ENCODE data around the gene P2RY1.

Gene P2RY1, protein sequence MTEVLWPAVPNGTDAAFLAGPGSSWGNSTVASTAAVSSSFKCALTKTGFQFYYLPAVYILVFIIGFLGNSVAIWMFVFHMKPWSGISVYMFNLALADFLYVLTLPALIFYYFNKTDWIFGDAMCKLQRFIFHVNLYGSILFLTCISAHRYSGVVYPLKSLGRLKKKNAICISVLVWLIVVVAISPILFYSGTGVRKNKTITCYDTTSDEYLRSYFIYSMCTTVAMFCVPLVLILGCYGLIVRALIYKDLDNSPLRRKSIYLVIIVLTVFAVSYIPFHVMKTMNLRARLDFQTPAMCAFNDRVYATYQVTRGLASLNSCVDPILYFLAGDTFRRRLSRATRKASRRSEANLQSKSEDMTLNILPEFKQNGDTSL

DNA sequence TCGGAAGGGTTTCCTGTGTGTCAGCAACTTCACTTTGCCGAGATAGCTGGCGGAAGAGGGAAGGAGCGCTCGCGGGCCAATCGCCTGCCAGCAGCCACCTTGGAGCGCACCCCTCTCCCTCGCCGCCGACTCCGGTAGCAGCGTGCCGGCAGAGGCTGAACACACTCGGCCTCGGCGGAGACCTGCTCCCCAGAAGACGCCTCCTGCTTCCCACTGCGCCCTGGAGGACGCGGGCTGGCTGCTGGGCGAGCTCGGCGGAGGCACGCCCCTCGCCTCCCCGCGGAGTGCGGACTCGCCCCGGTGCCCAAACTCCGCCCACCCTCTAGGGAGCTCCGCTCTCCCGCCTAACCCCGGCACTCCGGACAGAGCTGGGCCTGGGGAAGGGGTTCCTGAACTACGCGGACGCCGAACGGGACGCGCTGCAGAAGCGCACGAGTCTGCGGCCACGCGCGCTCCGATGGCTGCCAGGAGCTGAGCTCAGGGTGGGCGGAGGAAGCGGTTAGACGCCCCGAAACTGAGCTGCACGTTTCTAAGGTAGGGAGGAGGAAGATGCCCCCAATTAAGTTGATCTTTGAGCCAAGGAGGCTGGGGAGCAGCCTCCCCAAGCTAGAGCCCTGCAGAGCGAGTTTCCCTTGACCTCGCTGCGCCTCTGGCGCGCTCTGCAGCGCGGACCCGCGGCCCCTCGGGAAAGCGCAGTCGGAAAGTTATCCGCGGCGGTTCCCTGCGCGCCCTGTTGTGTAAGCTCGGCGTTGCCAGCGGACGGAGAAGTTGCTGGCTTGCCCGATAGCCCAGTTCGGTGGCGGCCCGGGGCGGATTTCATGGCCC is at the start of gene P2RY1:
P2RY1 (plus strand) TSS at position 356 of the 825 bp plus-strand sequence. CDS start 652 bp downstream, outside the sequence.
- DNase-seq (ENCODE audit: low read depth in 2 of 2, low spot score in 1 of 2): no peak

DNA sequence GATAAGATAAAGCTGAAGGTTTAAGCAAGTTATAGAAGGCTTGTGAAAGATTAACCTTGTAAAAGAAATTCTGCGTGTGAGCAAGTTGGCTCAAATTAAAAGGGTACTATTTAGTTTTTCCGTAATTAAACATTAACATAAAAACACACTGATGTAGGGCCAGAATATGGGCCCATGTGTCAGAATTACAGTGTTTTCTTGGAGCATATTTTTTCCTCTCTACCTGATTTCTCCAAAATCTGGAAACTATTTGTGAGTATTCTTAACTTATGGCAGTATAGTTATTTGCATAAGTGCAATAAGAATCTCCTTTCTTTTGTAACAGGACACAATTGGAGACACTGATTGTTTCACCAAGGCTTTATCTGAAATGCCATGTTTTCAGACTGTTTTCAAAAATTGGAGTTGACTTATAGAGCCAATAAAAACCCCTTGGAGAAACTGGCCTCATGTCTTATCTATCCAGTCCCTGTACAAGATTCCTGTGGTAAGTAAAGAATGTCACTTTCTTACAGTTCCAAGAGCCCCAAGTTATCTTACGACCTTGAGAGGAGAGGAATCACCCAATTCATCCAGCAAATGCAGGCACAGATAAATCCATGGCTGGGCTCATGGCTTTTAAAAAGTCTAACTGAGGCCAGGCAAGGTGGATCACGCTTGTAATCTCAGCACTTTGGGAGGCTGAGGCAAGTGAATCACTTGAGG is 47.8 kb upstream of the P2RY1 start:
- DNase-seq (ENCODE audit: low read depth in 2 of 2, low spot score in 1 of 2): no peak

DNA sequence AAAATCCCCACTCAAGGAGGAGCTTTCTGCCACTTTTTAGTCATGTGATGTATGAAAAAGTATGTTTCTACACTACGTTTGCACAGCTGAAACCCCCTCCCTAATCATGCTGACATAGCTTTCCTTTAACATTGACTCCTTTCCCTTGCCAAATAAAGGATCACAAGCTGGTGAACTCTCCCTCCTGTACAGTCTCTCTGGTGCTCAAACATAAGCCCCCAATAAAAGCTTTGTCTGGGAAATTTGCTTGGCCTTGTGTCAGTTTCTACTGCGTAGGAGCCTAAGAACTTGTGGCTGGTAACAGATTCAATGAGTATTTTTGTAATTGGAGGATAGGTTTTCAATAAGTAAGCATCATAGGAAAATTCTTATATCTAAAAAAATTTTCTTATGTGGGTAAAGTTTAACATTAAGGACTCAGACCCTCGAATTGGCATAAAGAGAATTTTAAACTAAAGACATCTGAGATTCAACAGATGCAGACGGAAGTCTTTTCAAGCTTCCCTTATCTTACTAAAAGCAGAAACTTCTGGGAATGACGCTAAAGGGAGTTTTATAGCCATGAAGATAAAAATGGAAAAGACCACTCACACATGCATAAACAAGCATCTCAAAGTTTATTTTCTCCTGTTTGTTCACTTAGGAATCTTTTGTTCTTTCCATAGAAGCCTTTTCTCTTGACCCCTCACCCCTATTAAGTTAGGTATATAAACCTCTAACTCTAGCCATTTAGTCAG is 44.1 kb upstream of the P2RY1 start:
- no peak for DNase-seq (ENCODE audit: low read depth in 2 of 2, low spot score in 1 of 2)

DNA sequence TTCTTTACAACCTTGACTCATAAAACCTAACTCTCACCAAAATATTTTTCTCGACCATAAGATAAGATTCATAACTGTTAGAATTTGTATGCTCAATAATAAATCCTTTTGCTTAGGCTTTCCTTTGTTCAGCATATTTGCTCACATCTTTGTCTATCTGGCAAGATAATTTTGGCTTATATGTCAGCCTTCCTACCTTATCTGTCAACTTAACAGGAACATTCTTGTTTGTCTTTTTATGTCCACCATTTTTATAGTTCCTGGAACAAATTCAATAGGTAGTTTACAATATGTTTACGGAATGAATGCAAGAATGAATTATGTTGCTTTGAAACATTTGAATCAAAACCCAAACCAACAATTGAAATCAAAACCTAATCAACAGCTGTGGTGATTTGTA is 41.0 kb upstream of the P2RY1 start:
- DNase-seq (ENCODE audit: low read depth in 2 of 2, low spot score in 1 of 2): no peak

DNA sequence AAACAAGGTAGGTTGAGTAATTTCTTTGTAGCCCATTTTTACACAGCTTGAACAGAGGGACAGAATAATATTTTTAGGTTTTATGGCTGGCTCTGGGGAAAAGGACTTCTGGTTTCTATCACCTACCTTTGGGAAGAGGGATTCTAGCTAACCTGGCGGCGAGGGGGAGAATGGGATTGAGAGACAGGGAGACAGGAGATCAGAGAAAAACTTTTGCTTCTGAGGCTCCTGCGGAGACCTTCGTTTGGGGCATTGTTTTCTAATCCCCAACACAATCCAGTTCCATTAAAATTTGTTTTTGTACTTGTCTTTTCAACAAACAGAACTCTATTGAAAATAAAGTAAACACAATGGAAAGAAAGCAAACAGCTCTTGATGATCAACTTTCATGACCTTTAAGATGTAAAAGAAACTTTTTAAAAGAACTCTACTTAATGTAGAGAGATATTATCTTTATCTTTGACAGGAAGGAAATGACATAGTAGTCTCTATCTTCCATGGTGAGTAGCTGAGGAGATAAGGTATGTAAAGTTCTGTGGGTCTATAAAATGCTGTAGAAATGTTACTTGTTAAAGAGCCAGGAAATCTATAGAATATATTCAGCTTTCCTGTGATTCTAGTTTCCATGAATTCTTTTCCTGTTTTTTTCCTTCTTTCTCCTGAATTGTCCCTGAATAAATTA is 37.0 kb upstream of the P2RY1 start:
- DNase-seq (ENCODE audit: low read depth in 2 of 2, low spot score in 1 of 2): no peak

DNA sequence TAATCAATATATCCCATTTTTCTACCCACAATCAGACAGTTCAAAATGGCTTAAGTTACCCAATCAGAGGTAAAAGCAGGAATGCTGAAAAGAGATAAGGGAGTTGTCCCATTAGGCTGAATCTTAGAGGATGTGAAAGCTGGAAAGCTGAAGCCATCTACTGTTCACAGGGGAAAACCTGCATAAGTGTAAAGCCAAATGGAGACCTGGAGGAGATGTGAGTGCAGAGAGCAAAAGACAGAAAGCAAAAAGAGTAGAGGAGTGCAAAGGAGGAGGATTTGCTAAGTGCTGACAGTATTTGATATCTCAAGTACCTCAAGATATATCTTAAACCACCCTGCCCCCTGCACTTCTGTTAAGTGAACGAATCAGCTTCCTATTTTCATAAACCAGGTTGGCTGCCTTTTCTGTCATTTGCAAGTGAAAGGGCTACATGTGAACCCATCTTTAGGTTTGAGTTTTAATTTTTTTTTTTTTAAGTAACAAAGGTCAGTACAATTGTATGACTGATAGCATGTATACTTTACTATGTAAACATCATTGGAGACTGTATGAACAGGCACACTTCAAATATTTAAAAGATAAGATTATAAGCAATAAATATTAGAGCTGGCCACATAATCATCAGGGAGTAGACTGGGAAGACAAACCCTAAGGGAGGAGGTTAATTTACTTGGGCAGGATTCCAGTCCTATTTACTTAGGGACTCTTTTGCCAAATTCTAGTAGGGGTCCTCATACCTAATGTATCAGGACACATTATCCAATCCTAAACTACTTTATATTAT is 22.8 kb upstream of the P2RY1 start:
- DNase-seq (ENCODE audit: low read depth in 2 of 2, low spot score in 1 of 2): no peak

DNA sequence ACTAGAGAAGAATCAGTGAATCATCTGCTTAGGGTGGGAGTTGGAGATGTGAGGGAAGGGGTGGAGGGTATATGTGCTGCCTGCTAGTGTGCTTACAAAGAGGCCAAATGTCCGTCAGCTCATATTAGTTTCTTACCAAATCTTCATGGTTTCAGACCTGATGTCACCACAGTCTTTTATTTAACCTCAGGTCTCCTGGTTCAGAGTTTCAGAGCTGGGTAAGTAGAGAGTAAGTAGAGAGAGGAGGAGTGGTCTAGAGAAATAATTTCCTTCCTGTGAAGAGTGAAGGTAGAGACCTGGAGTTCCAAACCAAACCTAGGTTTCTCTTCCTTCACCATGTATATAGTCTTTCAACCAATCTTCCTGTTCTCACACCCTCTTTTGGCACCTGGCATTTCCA is 17.5 kb upstream of the P2RY1 start:
- no peak for DNase-seq (ENCODE audit: low read depth in 2 of 2, low spot score in 1 of 2)

DNA sequence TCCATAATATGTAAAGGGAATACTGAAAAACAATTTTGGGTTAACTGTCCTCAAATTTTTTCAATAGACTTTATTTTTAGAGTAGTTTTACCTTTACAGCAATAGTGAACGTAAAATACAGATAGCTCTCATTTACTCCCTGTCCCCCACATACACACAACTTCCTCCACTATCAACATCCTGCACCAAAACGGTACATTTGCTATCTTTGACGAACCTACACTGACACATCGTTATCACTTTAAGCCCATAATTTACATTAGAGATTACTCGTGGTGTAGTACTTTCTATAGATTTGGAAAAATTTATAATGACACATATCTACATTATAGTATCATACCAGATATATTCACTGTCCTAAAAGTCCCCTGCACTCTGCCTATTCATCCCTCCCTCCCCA is 16.9 kb upstream of the P2RY1 start:
- DNase-seq (ENCODE audit: low read depth in 2 of 2, low spot score in 1 of 2): no peak

DNA sequence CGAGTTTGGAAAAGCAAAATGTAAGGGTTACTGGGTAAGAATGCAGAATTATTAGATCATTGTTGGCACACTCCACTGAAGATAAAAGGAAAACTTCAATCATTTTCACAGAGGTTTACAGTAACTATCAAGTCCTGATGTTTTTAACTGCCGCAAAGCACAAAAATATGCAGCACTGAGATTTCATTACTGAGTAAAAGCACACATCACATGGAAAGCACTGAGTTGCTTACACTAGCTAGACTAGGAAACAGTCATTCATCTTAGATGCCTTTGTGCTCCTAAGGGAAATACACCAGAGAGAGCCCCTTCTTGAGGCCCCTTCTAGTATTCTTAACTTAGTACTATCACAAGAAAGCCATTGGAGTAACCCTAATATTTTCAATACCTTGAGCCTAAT is 11.8 kb upstream of the P2RY1 start:
- no peak for DNase-seq (ENCODE audit: low read depth in 2 of 2, low spot score in 1 of 2)

DNA sequence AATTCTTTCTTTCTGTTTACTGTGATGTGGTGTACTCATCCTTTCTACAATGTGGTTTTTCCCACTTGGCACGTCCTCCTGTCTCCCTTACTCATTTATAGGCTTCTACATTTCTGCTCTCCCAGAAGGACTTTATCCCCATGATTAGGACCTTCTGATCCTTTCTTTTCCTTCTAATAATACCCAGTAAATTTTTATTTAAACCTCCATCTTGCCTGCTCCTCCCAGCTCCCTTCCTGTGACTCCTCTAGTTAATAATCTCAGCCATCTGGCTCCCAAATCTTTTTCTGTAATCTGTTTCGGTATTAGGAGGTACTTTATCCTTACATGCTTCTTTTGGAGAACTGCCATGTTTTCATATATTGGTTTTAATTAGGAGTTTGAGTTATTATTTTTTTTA is 11.2 kb upstream of the P2RY1 start:
- no peak for DNase-seq (ENCODE audit: low read depth in 2 of 2, low spot score in 1 of 2)

DNA sequence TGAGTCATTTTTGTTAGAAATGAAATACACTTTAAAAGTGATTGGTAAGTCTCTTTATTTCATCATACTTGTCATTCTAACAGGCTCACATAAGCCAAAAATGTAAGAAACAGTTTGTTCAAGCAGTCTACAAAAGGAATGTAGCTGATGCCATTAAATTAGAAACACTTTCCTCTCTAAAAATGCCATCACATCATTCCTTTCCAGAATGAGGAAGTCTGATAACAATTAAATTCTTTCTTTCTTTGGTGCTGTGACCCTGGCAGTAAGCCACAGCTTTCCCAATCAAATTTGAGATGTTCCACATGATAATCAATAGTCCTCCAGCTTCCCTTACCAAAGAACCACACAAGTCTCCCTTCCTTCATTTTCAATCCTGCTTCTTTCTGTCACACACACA is 9.4 kb upstream of the P2RY1 start:
- no peak for DNase-seq (ENCODE audit: low read depth in 2 of 2, low spot score in 1 of 2)

DNA sequence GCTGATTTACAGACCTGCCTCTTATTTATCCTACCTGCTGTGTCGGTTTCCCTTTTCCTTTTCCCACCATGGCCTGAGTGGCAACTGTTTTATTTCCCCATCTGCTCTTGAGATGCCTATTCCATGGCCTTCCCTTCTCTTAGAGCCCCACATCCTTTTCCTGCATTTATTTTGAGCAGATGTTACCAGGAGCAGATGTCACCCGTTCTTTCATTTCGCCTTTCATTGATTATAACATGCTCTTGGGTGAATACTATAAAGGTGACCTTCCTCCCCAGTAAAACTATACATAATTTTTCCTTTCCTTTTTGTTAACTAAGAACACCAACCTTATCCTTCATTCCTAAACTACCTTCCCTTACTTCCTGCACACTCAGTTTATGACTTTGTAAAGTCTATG is 8.5 kb upstream of the P2RY1 start:
- no peak for DNase-seq (ENCODE audit: low read depth in 2 of 2, low spot score in 1 of 2)

DNA sequence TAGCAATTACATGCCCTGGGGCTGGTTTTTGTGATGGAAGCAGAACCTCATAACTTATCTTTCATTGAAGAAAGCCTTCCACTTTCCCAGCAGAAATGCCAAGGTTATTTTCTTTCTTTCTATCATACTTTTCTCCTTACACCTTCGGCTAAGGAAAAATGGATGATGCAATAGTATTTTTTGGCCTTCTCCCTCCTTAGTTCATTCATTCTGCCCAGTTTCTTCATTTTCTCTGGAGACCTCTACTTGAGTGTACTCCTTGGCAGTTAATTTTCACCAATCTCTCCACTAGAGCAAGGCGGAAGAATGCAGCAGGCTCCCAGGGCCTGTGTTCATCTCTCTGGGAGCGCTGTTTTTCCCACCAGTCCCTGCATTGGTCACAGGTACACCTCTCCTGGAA is 7.6 kb upstream of the P2RY1 start:
- DNase-seq (ENCODE audit: low read depth in 2 of 2, low spot score in 1 of 2): no peak

DNA sequence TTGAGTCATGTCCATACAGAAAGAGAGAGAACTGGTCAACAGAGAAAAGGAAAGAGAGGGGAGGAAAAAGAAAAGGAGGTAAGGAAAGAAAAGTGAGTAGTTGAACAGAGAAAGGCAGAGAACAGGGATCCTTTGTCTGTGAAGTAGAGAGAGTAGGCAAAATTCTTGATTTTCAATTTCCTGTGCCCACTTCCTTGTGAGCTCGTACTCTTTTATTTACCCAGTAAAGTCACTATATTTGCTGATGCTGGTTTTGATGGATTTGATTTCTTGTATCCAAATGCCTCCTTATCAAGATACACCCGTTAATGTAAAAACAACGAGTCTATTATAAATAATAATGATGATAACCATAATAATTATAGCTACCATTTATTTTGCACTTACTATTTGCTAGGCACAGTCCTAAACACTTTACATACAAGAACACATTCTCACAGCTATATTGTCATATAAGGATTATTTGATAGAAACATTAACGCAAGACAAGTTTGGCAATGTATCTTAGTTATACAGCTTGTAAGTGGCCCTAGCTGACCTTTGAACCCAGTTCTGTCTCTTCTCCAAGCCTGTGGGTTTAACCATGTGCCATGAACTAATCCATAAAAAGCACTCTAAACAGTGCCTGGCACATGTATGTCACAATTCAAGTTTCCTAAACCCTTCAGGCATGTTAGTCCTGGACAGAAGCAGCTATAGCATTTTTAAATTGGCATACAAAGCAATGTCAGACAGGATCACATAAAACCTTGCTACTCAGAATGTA is 6.7 kb upstream of the P2RY1 start:
- no peak for DNase-seq (ENCODE audit: low read depth in 2 of 2, low spot score in 1 of 2)

DNA sequence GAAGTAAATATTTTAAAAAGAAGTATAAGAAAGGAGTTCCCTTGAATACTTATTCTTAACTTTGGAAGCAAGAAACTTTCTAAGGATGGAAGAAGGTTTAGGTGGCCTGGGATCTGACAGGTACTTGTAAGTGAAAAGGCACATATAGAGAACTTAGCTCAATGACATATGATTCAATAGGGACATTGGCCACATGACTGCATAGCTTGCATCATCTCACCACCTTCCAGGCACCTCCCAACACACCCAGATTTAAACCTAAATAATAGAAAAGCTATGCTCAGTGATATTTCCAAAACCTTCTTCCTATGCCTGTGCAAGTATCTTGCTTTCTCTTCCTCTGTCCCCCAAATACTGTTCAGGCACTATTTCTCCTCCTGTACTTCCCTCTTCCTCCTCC is 4.7 kb upstream of the P2RY1 start:
- no peak for DNase-seq (ENCODE audit: low read depth in 2 of 2, low spot score in 1 of 2)

DNA sequence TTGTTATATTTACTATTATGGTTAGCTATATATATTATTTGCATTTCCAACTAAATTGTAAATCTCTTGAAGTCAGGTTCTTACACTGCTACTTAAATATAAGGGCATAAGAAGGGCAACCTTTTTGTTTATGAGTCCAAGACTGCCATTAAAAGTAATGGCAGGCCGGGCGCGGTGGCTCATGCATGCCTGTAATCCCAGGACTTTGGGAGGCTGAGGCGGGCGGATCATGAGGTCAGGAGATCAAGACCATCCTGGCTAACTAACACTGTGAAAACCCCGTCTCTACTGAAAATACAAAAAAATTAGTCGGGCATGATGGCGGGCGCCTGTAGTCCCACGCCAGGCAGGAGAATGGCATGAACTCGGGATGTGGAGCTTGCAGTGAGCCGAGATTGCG is 2.9 kb upstream of the P2RY1 start:
- no peak for DNase-seq (ENCODE audit: low read depth in 2 of 2, low spot score in 1 of 2)

DNA sequence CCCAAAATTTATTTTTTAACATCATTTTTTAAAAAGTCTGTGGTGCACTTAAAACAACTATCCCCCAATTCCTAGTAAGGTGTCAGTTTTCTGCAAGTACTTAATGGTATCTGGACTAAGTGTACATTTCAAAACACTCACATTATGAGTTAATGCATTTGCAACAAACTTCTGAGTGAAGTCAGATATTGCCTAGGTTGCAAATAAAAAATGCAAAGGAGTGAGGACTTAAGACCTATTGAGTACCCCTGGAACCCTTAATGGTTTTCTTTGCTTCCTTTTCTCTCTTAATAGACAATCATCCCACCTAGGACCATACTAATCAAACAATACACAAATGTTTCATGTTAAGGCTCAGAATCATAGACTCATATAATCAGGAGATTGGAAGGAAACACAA is 1.8 kb upstream of the P2RY1 start:
- DNase-seq (ENCODE audit: low read depth in 2 of 2, low spot score in 1 of 2): no peak

DNA sequence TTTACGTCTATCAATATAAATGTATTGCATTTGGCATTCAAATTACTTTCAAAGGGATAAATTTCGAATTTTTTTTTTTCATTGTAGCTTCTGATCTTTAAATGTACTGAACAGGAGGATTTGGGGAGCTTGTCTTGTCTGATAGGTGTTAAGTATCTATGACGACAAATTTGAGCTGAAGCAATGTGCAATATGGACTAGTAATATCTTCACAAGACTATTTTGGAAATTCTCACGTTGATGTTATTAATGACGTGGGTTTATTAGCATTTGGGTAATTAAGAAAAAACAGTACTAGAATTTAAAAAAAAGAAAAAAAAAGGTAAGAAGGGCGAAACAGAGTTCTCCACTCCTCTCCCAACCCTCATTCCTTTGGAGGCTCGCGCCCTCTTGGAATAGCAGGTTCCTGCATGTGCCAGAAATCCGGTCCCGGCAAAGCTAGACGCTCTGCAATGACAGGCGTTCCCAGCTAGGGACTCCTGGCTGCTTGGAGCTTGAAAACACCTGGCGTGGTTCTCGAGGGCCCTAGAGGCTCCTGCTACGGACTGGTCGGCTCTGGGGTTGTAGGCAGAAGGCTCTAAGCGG is 648 bp upstream of the P2RY1 start:
- DNase-seq (ENCODE audit: low read depth in 2 of 2, low spot score in 1 of 2): no peak

DNA sequence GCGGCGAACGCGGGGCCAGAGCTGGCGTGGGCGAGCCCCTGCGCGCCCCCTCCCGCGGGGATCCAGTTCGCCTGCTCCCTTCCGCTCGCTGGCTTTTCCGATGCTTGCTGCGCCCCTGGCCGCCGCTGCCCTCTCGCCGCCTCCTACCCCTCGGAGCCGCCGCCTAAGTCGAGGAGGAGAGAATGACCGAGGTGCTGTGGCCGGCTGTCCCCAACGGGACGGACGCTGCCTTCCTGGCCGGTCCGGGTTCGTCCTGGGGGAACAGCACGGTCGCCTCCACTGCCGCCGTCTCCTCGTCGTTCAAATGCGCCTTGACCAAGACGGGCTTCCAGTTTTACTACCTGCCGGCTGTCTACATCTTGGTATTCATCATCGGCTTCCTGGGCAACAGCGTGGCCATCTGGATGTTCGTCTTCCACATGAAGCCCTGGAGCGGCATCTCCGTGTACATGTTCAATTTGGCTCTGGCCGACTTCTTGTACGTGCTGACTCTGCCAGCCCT is 721 bp downstream of the P2RY1 start:
- DNase-seq (ENCODE audit: low read depth in 2 of 2, low spot score in 1 of 2): no peak

Data from stimulated activated CD8-positive, alpha-beta memory T cell treated with anti-CD3 and anti-CD28 coated beads, Interleukin-4, amount 100 ng/mL, for 4 hours (primary cell).